H1 (cell line): ENCODE data around the gene CEMIP2. TPM values are rescaled to one million over a fixed set of nuclear protein-coding genes. Genes with fewer than 3 reads are reported as not detected.

Experiments used
- CBX8 ChIP-seq: fragments of 300-800, 300-1000 bp; sonication (generic); IDR thresholded peaks from 2 replicates; pipeline ENCODE4 v1.7.1; 2016; ENCODE audit warnings: low read depth, low read length, borderline replicate concordance
- CEBPB ChIP-seq: IDR thresholded peaks from 2 replicates; pipeline ENCODE4 v1.6.1; 2012; ENCODE audit warnings: low read depth, low read length
- CREB1 ChIP-seq: IDR thresholded peaks from 2 replicates; pipeline ENCODE4 v1.6.1; 2012; ENCODE audit warnings: inconsistent platforms
- FOSL1 ChIP-seq: IDR thresholded peaks from 2 replicates; pipeline ENCODE4 v1.6.1; 2011; ENCODE audit warnings: mild to moderate bottlenecking, low read depth, low read length, moderate library complexity; ENCODE audit not compliant: insufficient read depth
- RFX5 ChIP-seq: IDR thresholded peaks from 2 replicates; pipeline ENCODE4 v1.6.1; 2011; ENCODE audit warnings: low read depth, low read length, improper control_type of control experiment, borderline replicate concordance
- RNF2 ChIP-seq: fragments of 200-900, 300-1000 bp; sonication (generic); IDR thresholded peaks from 2 replicates; pipeline ENCODE4 v1.7.1; 2016; ENCODE audit warnings: borderline replicate concordance, low read depth, mild to moderate bottlenecking, antibody characterized with exemption, low read length; ENCODE audit not compliant: poor library complexity, severe bottlenecking; ENCODE audit errors: missing control alignments
- TAF1 ChIP-seq: IDR thresholded peaks from 2 replicates; pipeline ENCODE4 v1.6.1; 2011; ENCODE audit warnings: mild to moderate bottlenecking, low read depth, low read length
- ZNF274 ChIP-seq: IDR thresholded peaks from 2 replicates; pipeline ENCODE4 v1.7.0; 2012; ENCODE audit warnings: low read length, borderline replicate concordance; ENCODE audit errors: extremely low read depth
- polyA plus RNA-seq, 7 experiments: library from polyadenylated mRNA; depleted of rRNA in 3 of 7; stranded (reverse) in 5 of 7; unstranded in 2 of 7; fragments of >200 nt in 5 of 7; fragments of 200-250 nt in 2 of 7; gene quantifications; 1 replicate in 5 of 7; 2 replicates in 1 of 7; 4 replicates in 1 of 7; pipeline versions ENCODE4 v1.2.1 to v1.2.3, GENCODE V29; 2011 to 2013; ENCODE audit warnings: missing spikeins in 2 of 7, mixed read lengths in 2 of 7
- total RNA-seq: library from RNA; stranded (reverse); fragmentation: NEBNext Ultra II Directional; extraction: Animal tissue kit (Norgen Biotek cat#: 25700); gene quantifications from 2 replicates; pipeline ENCODE4 v1.2.1, GENCODE V29; 2021

Gene CEMIP2
- total and polyA plus RNA-seq, 2 of the 8 experiments (the other 6 are each of a cell fraction or from before 2014, with no cell fraction given), result 25.2 to 52.1 TPM

- no peak for TF ChIP-seq TAF1
- no peak for TF ChIP-seq RFX5
- TF ChIP-seq RNF2, result no peak
- no peak for TF ChIP-seq FOSL1
- no peak for TF ChIP-seq CEBPB
- no peak for TF ChIP-seq CREB1
- TF ChIP-seq CBX8, result no peak
- no peak for TF ChIP-seq ZNF274
- TF ChIP-seq, all 59 proteins: peak for 0
These were observed 3.9 kb downstream of the CEMIP2 start (continued) for GRCh38 chr9:71764463-71764862.
